Testis (tissue), 2 donors: ENCODE data around the gene NKX6-2.

Experiments used
- POLR2A ChIP-seq: fragments of 450-650 bp; IDR thresholded peaks from one replicate; pipeline ENCODE4 v1.6.1; 2017; ENCODE audit warnings: antibody characterized with exemption, mild to moderate bottlenecking, moderate library complexity
- TF ChIP-seq, protein P1 (sequence below), 3 experiments: fragments of 450-650 bp in 2 of 3; fragments of 200-600 bp in 1 of 3; sonication (generic) in 1 of 3; IDR thresholded peaks; one replicate each; pipeline ENCODE4 v1.5.1; 2016 to 2019; ENCODE audit warnings: antibody characterized with exemption in 3 of 3, mild to moderate bottlenecking in 2 of 3, moderate library complexity in 1 of 3

DNA sequence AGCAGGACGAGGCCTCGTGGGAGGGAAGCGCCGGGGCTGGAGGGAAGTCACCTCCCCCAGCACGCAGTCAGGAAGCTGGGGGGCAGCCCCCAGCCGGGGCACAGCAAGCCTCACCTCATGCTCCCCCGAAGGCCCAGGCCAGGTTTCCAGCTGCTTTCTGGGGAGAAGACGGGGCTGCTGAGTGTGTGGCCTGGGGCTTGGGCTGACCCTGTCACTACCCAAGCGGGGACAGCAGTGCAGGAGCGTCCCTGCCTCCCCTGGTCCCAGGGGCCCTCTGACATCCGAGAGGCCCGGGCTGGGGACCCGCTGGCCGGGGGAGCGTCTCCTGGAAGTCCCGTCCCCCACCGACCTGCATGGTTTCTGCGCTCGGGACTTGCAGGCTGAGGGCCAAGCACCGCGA, 19.7 kb upstream of the NKX6-2 start:
- TF ChIP-seq, protein P1, sequence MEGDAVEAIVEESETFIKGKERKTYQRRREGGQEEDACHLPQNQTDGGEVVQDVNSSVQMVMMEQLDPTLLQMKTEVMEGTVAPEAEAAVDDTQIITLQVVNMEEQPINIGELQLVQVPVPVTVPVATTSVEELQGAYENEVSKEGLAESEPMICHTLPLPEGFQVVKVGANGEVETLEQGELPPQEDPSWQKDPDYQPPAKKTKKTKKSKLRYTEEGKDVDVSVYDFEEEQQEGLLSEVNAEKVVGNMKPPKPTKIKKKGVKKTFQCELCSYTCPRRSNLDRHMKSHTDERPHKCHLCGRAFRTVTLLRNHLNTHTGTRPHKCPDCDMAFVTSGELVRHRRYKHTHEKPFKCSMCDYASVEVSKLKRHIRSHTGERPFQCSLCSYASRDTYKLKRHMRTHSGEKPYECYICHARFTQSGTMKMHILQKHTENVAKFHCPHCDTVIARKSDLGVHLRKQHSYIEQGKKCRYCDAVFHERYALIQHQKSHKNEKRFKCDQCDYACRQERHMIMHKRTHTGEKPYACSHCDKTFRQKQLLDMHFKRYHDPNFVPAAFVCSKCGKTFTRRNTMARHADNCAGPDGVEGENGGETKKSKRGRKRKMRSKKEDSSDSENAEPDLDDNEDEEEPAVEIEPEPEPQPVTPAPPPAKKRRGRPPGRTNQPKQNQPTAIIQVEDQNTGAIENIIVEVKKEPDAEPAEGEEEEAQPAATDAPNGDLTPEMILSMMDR (IDR thresholded peaks at IDR 0.05), result no peak
- TF ChIP-seq POLR2A, result no peak
